Breast epithelium (tissue), 3 donors: ENCODE data around the gene TMEM131.

ENCODE experiments used
- CTCF ChIP-seq, 3 donors: fragments of 450-650 bp; IDR thresholded peaks; one replicate each; pipeline ENCODE4 v1.5.1; 2016 to 2017; ENCODE audit warnings: antibody characterized with exemption in 3 of 3, mild to moderate bottlenecking in 3 of 3, moderate library complexity in 3 of 3
- POLR2A ChIP-seq: fragments of 450-650 bp; IDR thresholded peaks from one replicate; pipeline ENCODE4 v1.6.1; 2016; ENCODE audit warnings: antibody characterized with exemption, mild to moderate bottlenecking, moderate library complexity
- POLR2AphosphoS5 ChIP-seq, 3 donors: sonication (generic); formaldehyde crosslinking; IDR thresholded peaks; one replicate each; pipeline ENCODE4 v1.6.1; 2017; ENCODE audit warnings: antibody characterized with exemption in 3 of 3

DNA sequence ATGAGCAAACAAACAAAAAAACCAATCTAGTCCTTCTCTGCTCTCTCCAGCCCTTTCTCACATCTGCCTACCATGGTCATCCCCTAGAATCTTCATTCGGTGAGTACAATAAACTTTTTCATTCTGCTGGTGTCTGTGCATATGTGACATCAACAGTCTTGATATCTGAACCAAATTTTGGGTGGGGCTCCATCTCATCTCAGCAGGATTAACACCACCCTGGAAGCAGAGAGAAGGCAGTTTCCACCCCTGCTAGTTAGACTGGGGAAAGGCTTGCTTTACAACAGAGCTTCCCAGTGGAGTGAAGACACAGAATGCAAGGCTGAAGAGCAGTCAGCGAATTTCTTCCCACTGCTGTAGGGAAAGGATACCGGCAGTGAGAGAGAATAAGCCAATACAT, 116.9 kb downstream of the TMEM131 start:
- TF ChIP-seq POLR2AphosphoS5 (IDR thresholded peaks at IDR 0.05) (no peak), POLR2A (no peak), CTCF (IDR thresholded peaks at IDR 0.05) (no peak)
